Small intestine (tissue), 7 donors: ENCODE data around the gene SH3RF2. TPM values are rescaled to one million over a fixed set of nuclear protein-coding genes. Genes with fewer than 3 reads are reported as not detected.

Source experiments
- DNase-seq, 2 donors: peaks; one replicate each; pipeline versions ENCODE4 v3.0.0 to v3.0.0-alpha.2; 2013
- FAIRE-seq: peaks from 2 replicates; lab custom pipeline; 2012; peaks lifted over from hg19 to GRCh38; lab: Jason Lieb, UNC
- H3K27ac ChIP-seq, 3 donors: one replicate each; pipeline ENCODE4 v1.5.1; 2013; ENCODE audit warnings: low read length in 2 of 3, mild to moderate bottlenecking in 2 of 3, control low read depth in 1 of 3, inconsistent platforms in 1 of 3, low read depth in 1 of 3, moderate library complexity in 1 of 3
- H3K27me3 ChIP-seq, 3 donors: one replicate each; pipeline ENCODE4 v1.6.1; 2013; ENCODE audit warnings: low read length in 3 of 3, inconsistent platforms in 1 of 3; ENCODE audit not compliant: control insufficient read depth in 3 of 3, insufficient read depth in 3 of 3
- H3K36me3 ChIP-seq, 3 donors: one replicate each; pipeline ENCODE4 v1.6.1; 2013; ENCODE audit warnings: low read length in 3 of 3, inconsistent platforms in 1 of 3, low read depth in 1 of 3, mild to moderate bottlenecking in 1 of 3, moderate library complexity in 1 of 3; ENCODE audit not compliant: control insufficient read depth in 3 of 3, insufficient read depth in 2 of 3
- H3K4me1 ChIP-seq, 3 donors: one replicate each; pipeline ENCODE4 v1.6.1; 2013; ENCODE audit warnings: low read length in 2 of 3, inconsistent platforms in 1 of 3, low read depth in 1 of 3, mild to moderate bottlenecking in 1 of 3, moderate library complexity in 1 of 3; ENCODE audit not compliant: control insufficient read depth in 3 of 3, insufficient read depth in 2 of 3
- H3K4me3 ChIP-seq, 3 donors: one replicate each; pipeline ENCODE4 v1.5.1; 2013; ENCODE audit warnings: low read length in 3 of 3, control low read depth in 1 of 3, inconsistent platforms in 1 of 3, low read depth in 1 of 3, mild to moderate bottlenecking in 1 of 3, moderate library complexity in 1 of 3
- H3K9me3 ChIP-seq, 2 donors: one replicate each; pipeline ENCODE4 v1.6.1; 2013; ENCODE audit warnings: low read depth in 1 of 2, low read length in 1 of 2; ENCODE audit not compliant: control insufficient read depth in 2 of 2, insufficient read depth in 1 of 2
- WGBS, 3 donors: extraction: QIAGEN DNeasy Blood & Tissue Kit; methylation state at CpG; one replicate each; pipeline ENCODE4 v1.1.7; 2013; 5-methylcytosine and 5-hydroxymethylcytosine counted together
- polyA plus RNA-seq, 4 donors: library from polyadenylated mRNA; stranded (reverse) in 3 of 4; unstranded in 1 of 4; fragments of 200-250 nt in 3 of 4; fragments of 120-200 nt in 1 of 4; gene quantifications; one replicate each; pipeline versions ENCODE4 v1.2.1 to v1.2.3, GENCODE V29; 2013
- donor health status: healthy with polysubstance abuse.
- donor health status: control.
- donor health status: control.
- donor health status: Bipolar disorder and iron deficiency.
- donor health status: healthy.

The SH3RF2 gene
- polyA plus RNA-seq, 4 donors = 14.3 to 44.0 (median 24.3) TPM

DNA sequence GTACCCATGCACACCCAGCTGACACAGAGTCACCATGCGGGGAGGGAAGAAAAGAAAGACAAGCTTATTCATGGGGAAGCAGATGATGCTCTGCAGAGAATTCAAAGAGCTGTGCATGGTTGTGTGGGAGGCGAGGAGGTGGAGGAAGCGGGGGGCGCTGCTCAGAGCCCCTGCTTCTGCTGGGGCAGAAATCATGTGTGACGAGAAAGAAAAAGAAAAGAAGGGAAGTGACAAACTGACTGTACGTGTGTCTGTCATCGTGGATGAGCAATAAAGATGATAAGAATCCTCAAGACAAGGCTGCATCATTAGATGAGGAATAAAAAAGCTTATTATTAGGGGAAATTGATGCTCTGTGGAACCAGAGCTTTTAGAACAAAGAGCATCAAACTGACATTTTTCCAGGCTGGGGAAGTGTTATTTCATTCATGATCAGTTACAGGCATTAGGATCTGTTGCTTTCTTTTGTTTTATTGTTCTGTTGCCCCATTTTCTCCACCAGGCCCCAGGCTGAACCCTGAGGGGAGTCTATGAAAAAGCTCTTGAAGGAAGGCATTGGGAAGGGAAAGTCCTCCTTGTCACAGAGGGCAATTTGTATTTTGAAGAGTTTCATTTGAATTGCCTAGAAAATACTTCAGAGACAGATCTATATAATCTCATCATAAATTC is 20.3 kb upstream of the SH3RF2 start:
- no peak for FAIRE-seq
- WGBS, 3 donors = 85 to 92% (median 85%) methylated on average over 7 of the region's 7 CpGs
- no peak for DNase-seq
- Histone ChIP-seq H3K27me3 (no peaks in the 10 kb centered on the region), H3K27ac (no peak overlapping the region), H3K4me1 (peaks cover 0 to 6% (median 0%) of the 10 kb centered on the region in 3 donors), H3K4me3 (no peak overlapping the region), H3K9me3 (no peaks in the 10 kb centered on the region), H3K36me3 (no peaks in the 10 kb centered on the region)

DNA sequence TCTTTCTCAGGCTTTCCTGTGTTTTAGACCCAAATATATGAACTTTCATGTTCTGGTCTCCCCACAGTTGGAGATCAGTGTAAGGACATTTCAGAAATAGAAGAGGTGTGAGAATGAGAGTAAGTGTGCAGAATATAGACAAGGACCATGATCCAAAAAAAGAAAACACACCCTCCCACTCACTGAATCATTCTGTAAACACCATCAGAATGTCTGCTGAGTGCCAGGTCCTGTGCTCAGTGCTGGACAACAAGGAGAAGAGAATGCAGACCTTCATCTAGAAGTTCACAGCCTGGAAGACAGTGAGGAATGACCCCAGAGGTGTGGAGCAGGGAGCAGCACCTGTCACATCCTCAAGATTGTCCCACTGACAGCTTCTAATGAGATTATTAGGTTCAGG is 19.1 kb upstream of the SH3RF2 start:
- H3K4me3 ChIP-seq = no peak overlapping the region
- peaks cover 0 to 3% (median 0%) of the 10 kb centered on the region in 3 donors for H3K4me1 ChIP-seq
- no peaks in the 10 kb centered on the region for H3K36me3 ChIP-seq
- no peak overlapping the region for H3K27ac ChIP-seq
- FAIRE-seq (no peak), DNase-seq (no peak)
- H3K9me3 ChIP-seq = no peaks in the 10 kb centered on the region
- no peaks in the 10 kb centered on the region for H3K27me3 ChIP-seq

DNA sequence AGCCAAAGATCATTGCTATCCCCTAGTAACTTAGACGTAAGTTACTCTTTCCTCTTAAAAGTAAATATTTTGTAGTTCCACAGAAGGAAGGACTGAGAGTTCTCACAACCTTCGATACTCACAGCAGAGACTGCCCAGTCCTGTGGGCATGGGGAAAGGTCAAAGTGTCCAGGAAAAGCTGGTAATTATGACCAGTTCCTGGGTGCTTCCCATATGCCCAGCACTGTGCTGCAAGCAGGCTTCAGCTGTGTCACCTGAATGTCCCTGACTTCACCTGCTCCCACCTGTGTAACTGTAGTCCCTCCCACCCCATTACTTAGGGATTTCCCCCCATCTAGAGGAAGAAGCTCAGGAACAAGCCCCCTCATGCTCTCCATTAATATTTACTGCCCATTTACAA is 18.0 kb upstream of the SH3RF2 start:
- Histone ChIP-seq H3K27me3 (no peaks in the 10 kb centered on the region), H3K27ac (no peak overlapping the region), H3K4me3 (no peak overlapping the region), H3K9me3 (no peaks in the 10 kb centered on the region), H3K36me3 (no peaks in the 10 kb centered on the region), H3K4me1 (no peaks in the 10 kb centered on the region)
- DNase-seq (no peak), FAIRE-seq (no peak)
- 82 to 93% (median 84%) methylated on average over 2 of the region's 2 CpGs for WGBS, 3 donors

DNA sequence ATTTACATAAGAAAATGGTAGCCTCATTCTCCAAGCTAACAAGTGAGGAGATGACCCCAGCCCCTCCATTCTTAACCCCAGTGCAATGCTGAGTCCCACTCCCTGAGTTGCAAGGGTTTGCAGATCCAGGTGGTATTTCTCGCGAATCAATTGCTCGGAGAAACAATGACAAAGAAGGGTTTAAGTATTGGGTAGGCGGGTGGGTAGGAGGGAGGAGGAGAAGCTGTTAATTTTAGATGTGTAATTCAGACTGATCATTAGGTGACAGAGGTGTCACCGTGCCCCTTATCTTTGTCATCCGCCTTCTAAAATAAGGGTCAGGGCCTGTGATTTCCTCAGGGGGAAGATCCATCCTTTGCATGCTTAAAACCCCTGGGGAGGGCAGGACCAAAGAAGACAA is 17.0 kb upstream of the SH3RF2 start:
- no peaks in the 10 kb centered on the region for H3K9me3 ChIP-seq
- no peak overlapping the region for H3K4me3 ChIP-seq
- 86 to 91% (median 88%) methylated on average over 6 of the region's 6 CpGs for WGBS, 3 donors
- DNase-seq = no peak
- H3K4me1 ChIP-seq = no peaks in the 10 kb centered on the region
- no peak for FAIRE-seq
- no peaks in the 10 kb centered on the region for H3K36me3 ChIP-seq
- no peak overlapping the region for H3K27ac ChIP-seq
- no peaks in the 10 kb centered on the region for H3K27me3 ChIP-seq

DNA sequence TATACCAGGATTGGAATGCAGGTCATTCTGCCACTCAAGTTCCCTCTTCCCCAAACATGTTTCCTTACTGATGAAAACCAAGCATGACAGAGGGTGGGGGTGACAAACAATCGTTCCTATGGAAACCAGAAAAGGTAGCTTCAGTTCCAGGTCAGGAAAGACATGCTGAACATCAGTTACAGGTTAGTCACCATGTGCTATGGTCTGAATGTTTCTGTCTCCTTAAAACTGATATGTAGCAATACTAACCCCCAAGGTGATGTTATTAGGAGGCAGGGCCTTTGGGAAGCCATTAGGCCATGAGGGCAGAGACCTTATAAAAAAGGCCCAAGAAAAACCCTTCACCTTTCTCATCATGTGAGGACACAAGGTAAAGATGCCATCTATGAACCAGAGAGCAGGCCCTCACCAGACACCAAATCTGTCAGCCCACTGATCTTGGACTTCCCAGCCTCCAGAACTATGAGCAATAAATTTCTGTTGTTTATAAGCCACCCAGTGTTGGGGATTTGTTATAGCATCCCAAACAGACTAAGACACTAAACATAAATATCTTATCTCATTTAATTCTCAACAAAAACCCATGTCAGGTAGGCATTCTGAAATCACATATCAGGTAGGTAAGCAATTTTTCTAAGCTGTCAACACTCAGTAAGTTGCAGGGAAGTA is 15.7 kb upstream of the SH3RF2 start:
- DNase-seq (no peak), FAIRE-seq (no peak)
- no peaks in the 10 kb centered on the region for H3K27me3 ChIP-seq
- H3K4me3 ChIP-seq = no peak overlapping the region
- no peaks in the 10 kb centered on the region for H3K36me3 ChIP-seq
- H3K9me3 ChIP-seq = no peaks in the 10 kb centered on the region
- no peak overlapping the region for H3K27ac ChIP-seq
- WGBS, 3 donors = 77 to 96% (median 87%) methylated on average over 1 of the region's 1 CpG
- no peaks in the 10 kb centered on the region for H3K4me1 ChIP-seq

DNA sequence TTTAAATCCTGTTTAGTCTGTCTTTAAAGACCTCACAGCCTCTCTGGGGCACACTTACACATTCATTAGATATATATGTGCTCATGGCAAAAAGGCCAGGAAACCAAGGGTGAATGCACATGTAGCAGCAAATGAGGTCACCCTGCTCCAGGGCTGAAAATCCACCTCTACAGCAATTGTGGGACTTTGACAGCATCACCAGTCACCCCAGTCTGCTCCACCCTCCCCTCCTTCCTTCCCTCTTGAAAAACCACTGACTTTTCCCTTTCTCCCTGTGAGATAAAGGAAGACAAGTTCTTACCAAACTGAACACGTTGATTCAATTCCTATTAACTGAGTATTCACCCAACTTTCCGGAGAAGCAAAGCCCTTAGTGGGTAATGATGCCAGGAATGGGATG is 15.2 kb upstream of the SH3RF2 start:
- H3K4me1 ChIP-seq = no peaks in the 10 kb centered on the region
- 82 to 88% (median 85%) methylated on average over 2 of the region's 2 CpGs for WGBS, 3 donors
- no peaks in the 10 kb centered on the region for H3K36me3 ChIP-seq

DNA sequence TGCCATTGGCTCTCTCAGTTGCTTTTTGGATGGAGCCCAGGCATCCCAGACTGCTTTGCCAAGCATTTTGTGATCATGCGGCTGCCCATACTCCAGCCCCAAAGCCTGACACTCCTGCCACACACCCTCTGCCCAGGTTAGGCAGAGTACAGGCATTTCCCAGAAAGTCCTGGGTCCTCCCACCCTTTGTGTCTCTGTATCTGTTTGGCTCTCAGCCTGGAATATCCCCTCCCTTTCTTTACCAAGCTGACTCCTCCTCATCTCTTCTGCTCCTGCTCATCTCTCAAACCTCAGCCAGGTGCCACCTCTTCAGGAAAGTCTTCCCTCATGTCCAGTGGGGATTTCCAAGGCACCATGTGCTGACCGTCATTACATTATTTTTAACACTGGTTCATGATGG is 14.3 kb upstream of the SH3RF2 start:
- Histone ChIP-seq H3K9me3 (no peaks in the 10 kb centered on the region), H3K36me3 (no peaks in the 10 kb centered on the region), H3K27me3 (no peaks in the 10 kb centered on the region), H3K4me3 (no peak overlapping the region), H3K4me1 (no peaks in the 10 kb centered on the region), H3K27ac (no peak overlapping the region)
- FAIRE-seq = no peak
- DNase-seq = no peak
- 83 to 97% (median 94%) methylated on average over 2 of the region's 2 CpGs for WGBS, 3 donors

More for the DNA sequence above, 15.2 kb upstream of the SH3RF2 start:
- FAIRE-seq = no peak
- no peaks in the 10 kb centered on the region for H3K9me3 ChIP-seq
- no peaks in the 10 kb centered on the region for H3K27me3 ChIP-seq
- H3K27ac ChIP-seq = no peak overlapping the region
- no peak overlapping the region for H3K4me3 ChIP-seq
- no peak for DNase-seq

DNA sequence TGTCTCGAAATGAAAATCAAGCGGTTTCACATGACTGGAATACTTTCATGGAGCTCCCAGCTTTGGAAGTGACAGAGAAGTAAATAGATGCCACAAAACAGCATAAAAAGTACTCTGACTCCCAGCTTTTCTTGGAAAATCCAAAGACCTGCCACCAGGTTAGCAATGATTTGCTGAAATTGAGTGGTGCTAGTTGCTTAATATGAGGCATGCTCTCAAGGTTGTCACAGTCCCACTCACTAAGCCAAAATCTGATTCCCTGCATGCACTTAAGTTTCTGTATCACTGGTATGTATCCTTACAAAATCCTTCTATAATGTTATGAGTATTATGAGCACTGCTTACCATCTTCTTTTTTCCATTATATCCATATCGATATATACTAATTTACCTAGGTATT is 13.0 kb upstream of the SH3RF2 start:
- no peaks in the 10 kb centered on the region for H3K9me3 ChIP-seq
- H3K36me3 ChIP-seq = no peaks in the 10 kb centered on the region
- H3K4me3 ChIP-seq = no peak overlapping the region
- H3K27me3 ChIP-seq = no peaks in the 10 kb centered on the region
- H3K4me1 ChIP-seq = no peaks in the 10 kb centered on the region
- WGBS, 3 donors = 91 to 97% (median 95%) methylated on average over 3 of the region's 3 CpGs
- no peak for FAIRE-seq
- H3K27ac ChIP-seq = no peak overlapping the region
- DNase-seq = no peak
